ENCODE measurements around the gene KRTAP10-4.
"Not testable (repeated sequence)": the region's sequence is repeated elsewhere in the genome, so short reads cannot be mapped to it uniquely, and the experiment has no call there.

Gene KRTAP10-4, protein sequence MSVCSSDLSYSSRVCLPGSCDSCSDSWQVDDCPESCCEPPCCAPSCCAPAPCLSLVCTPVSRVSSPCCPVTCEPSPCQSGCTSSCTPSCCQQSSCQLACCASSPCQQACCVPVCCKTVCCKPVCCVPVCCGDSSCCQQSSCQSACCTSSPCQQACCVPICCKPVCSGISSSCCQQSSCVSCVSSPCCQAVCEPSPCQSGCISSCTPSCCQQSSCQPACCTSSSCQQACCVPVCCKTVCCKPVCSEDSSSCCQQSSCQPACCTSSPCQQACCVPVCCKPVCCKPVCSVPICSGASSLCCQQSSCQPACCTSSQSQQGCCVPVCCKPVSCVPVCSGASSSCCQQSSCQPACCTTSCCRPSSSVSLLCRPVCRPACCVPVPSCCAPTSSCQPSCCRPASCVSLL

DNA sequence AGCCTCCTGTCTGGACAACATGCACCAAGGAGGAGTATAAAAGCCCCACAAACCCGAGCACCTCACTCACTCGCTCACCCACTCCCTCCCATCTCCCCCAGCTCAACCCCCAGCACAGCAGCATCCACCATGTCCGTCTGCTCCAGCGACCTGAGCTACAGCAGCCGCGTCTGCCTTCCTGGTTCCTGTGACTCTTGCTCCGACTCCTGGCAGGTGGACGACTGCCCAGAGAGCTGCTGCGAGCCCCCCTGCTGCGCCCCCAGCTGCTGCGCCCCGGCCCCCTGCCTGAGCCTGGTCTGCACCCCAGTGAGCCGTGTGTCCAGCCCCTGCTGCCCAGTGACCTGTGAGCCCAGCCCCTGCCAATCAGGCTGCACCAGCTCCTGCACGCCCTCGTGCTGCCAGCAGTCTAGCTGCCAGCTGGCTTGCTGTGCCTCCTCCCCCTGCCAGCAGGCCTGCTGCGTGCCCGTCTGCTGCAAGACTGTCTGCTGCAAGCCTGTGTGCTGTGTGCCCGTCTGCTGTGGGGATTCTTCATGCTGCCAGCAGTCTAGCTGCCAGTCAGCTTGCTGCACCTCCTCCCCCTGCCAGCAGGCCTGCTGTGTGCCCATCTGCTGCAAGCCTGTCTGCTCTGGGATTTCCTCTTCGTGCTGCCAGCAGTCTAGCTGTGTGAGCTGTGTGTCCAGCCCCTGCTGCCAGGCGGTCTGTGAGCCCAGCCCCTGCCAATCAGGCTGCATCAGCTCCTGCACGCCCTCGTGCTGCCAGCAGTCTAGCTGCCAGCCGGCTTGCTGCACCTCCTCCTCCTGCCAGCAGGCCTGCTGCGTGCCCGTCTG is at the start of gene KRTAP10-4:
KRTAP10-4 (plus strand) TSS at position 100 of the 827 bp plus-strand sequence; CDS start at position 130, 30 bp downstream.
- H3K36me3 Mint-ChIP-seq (ENCODE audit: low read depth); H3K4me3 Mint-ChIP-seq; H3K27ac Mint-ChIP-seq; H3K9me3 Mint-ChIP-seq; H3K4me1 Mint-ChIP-seq (ENCODE audit: low read depth); H3K27me3 Mint-ChIP-seq: not testable (repeated sequence)

DNA sequence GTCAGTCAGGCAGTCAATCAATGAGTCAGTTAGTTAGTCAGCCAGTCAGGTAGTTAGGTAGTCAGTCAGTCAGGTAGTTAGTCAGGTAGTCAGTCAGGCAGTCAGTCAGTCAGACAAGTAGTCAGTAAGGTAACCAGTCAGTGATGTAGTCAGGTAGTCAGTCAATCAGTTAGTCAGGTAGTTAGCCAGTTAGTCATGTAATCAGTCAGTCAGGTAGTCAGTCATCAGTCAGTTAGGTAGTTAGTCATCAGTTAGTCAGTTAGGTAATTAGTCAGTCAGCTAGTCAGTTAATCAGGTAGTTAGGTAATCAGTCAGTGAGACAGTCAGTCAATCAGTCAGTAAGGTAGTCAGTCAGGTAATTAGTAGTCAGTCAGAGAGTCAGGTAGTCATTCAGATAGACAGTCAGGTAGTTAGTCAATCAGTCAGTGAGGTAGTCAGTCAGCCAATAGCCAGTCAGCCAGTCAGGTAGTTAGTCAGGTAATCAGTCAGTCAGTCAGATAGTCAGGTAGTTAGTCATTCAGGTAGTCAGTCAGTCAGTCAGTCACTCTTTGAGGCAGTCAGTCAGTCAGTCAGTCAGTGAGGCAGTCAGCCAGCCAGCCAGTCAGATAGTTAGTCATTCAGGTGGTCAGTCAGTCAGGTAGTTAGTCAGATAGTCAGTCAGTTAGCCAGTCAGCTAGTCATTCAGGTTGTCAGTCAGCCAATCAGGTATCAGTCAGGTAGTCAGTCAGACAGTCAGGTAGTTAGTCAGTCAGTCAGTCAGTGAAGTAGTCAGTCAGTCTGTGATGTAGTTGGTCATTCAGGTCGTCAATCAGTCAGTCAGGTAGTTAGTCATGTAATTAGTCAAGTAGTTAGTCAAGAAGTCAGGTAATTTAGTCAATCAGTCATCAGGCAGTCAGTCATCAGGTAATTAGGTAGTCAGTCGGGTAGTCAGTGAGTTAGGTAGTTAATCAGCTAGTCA is 48.8 kb upstream of the KRTAP10-4 start:
- Mint-ChIP-seq H3K4me1 (ENCODE audit: low read depth) (no peaks in the 10 kb centered on the region), H3K4me3 (no peak overlapping the region), H3K9me3 (no peaks in the 10 kb centered on the region), H3K36me3 (ENCODE audit: low read depth) (no peaks in the 10 kb centered on the region), H3K27me3 (no peaks in the 10 kb centered on the region), H3K27ac (no peak overlapping the region)

DNA sequence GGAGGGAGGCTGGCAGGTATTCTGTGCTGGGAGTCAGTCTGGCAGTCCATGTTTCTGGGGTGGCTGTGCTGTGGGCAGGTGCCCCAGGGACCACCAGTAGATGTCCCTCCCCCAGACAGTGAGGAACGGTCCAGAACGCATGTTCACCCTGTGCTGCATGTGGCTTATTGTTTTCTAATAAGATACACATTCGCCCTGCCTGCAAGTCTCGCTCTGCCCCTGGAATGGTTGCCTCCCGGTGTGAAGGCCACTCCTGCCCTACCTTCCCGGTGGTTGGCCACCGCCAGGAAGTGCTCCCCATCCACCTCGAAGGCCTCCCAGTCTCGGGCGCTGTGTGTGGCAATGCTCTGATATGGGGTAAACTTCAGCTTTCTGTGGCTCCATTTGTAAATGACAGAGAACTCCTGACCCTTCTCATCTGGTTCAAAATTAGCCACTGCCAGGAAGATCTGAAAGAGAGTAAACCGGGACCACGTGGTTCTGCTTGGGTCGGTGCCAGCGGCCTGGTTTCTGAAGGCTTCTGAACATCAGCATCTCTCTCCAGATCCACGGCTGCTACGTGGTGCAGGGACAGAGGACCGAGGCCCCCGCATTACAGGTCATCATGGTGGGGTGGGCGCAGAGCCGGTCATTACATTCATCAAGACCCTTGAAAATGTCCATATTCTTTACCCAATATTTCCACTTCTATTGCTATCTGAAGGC is 48.0 kb upstream of the KRTAP10-4 start:
- no peaks in the 10 kb centered on the region for H3K27me3 Mint-ChIP-seq
- H3K27ac Mint-ChIP-seq, result no peak overlapping the region
- no peak overlapping the region for H3K4me3 Mint-ChIP-seq
- H3K4me1 Mint-ChIP-seq (ENCODE audit: low read depth), result no peaks in the 10 kb centered on the region
- no peaks in the 10 kb centered on the region for H3K36me3 Mint-ChIP-seq (ENCODE audit: low read depth)
- no peaks in the 10 kb centered on the region for H3K9me3 Mint-ChIP-seq

DNA sequence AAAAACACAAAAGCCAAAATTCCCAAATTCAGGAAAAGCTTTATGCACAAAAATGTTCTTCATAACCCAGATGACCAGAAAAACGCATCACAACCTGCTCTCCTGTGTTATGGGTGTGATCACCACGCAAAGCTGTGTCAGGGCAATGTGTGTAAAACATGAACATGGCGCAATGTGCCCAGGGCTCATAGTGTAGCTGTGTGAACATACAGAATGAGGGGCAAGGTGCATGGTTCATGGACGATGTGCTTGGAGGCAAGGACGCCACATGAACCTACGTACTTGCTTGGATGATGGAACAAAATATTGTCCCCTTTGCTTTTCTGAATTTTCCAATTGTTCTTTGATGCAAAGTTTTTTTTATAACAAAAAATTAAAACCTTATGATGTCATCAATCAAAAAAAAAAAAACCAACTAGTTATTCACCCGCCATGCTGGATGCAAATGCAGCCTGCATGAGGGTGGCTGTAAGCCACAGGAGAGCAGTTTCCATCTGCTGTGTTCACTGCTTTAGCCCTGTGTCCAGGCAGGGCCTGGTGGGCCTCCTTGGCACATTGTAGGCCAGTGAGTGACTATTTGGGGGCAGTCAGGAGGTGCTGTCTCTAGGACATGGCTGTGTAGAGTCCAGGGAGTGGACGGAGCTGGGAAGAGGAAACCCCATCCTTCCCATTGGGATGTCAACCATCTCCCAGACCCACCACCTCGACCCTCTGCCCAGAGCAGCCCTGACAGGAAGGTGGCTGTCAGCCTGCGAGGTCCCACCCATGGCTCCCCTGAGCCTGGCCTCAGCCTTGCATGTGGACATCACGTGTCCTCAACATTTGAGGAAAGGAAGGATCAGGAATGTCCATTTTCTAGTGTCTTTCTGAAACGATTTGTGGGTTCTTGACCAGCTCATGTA is 47.2 kb upstream of the KRTAP10-4 start:
- H3K9me3 Mint-ChIP-seq, result no peaks in the 10 kb centered on the region

DNA sequence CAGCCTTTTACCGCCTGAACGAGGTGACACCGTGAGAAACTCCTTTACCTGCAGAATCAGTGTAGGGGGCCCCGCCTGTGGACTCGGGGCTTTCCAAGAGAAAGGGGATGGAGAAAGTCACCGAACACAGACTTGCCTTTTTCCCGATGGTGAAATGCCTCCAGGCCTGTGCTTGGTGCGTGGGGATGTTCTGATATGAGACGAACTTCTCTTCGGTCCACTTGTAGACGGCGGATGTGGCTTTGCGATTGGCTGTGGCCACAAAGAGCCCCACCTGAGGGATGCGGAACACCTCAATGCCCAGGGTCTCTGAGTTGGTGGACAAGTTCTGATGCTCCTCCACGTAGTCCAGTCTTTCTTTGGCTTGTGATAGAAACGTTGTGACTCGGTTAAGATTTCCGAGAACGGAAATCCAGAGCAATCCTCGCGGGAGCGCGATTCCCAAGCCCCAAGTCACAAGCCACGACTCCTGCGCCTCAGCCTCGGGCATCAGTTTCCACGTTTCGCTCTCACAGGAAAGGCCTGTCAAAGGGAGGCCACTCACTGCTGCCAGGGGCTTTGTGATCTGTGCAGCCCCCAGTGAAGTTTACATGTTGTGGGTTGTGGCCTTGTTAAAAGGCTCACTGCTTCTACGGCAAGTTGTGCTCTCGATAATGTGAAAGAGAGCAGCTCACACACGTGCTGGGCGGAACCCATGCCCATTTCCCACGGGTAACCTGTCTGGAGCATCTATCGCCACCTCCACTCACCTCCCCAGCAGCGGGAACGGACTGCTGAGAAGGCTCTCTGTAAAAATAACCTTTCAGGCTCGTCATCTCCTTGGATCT is 46.2 kb upstream of the KRTAP10-4 start:
- H3K27ac Mint-ChIP-seq, result no peak overlapping the region
- no peaks in the 10 kb centered on the region for H3K4me1 Mint-ChIP-seq (ENCODE audit: low read depth)
- H3K4me3 Mint-ChIP-seq, result no peak overlapping the region
- H3K9me3 Mint-ChIP-seq, result no peaks in the 10 kb centered on the region
- H3K36me3 Mint-ChIP-seq (ENCODE audit: low read depth), result no peaks in the 10 kb centered on the region
- no peaks in the 10 kb centered on the region for H3K27me3 Mint-ChIP-seq

More for the DNA sequence above, 47.2 kb upstream of the KRTAP10-4 start:
- Mint-ChIP-seq H3K4me1 (ENCODE audit: low read depth) (no peaks in the 10 kb centered on the region), H3K27me3 (no peaks in the 10 kb centered on the region), H3K36me3 (ENCODE audit: low read depth) (no peaks in the 10 kb centered on the region), H3K4me3 (no peak overlapping the region), H3K27ac (no peak overlapping the region)

DNA sequence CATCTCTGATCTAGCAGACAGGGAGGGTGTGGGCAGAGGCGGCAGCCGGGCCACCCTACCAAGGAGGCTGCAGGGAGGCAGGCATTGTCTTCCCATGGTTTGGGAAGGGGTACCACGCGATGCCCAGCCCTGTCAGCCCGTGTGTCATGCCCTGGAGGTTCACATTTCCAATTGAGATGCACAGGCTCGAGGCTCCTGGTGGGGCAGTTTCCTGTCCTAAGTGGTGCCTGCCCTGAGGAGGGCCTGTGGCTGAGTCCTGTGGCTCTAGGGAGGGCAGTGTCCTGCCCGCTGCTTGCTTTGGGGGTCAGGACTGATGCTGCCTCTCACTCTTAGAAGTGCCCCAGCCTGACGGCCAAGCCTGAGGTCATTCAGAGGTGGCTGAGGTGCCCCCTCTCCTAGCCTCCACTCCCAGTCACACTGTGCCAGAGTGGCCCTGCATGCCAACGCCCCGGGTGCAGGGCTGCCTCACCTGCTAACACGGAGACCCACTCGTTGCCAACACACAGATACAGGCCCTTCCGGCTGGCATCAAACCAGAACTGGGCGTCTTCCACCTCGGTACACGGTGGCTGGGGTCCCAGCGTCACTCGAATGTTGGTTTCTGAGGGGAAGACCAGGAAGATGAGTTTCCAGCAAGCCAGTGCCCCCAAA is 45.4 kb upstream of the KRTAP10-4 start:
- Mint-ChIP-seq H3K27ac (no peak overlapping the region), H3K36me3 (ENCODE audit: low read depth) (no peaks in the 10 kb centered on the region), H3K4me1 (ENCODE audit: low read depth) (no peaks in the 10 kb centered on the region), H3K9me3 (no peaks in the 10 kb centered on the region), H3K4me3 (no peak overlapping the region), H3K27me3 (no peaks in the 10 kb centered on the region)

DNA sequence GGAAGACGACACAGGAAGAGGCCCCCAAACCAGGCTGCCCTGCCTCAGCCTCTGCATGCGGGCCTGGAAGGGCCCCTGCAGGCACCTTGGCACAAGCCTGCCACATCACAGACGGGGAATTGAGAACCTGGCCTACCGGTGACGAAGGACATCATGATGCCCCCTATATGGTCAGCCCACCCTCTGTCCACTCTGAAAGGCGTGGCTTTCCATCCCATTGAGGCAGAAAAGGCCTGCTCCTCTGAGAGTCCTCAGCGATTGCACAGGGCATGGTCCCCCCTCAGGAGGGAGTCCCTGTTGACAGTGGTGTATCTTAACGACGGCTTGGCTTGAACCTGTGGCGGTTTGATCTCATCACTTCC is 44.9 kb upstream of the KRTAP10-4 start:
- Mint-ChIP-seq H3K4me1 (ENCODE audit: low read depth) (no peaks in the 10 kb centered on the region), H3K36me3 (ENCODE audit: low read depth) (no peaks in the 10 kb centered on the region), H3K27me3 (no peaks in the 10 kb centered on the region), H3K9me3 (no peaks in the 10 kb centered on the region), H3K27ac (no peak overlapping the region), H3K4me3 (no peak overlapping the region)

DNA sequence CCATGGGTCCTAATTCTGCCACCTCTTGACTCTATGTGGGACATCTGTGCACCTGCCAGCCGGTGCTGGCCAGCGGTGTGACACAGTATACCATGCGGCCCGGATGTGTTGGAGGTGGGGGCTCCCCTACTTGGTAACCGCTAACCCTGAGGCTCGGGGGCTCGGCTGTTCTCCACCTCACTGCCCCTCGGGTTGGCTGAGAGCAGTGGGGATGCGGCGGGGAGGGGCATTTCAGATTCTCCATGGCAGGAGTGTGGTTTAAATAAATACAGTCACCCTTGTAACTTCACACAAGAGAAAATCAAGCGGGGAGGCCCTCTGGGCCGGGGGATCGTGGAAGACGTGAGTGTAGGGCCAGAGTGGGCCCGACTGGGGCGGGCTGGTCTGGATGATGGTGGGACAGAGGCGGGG is 44.5 kb upstream of the KRTAP10-4 start:
- no peak overlapping the region for H3K4me3 Mint-ChIP-seq
- H3K27ac Mint-ChIP-seq, result no peak overlapping the region
- no peaks in the 10 kb centered on the region for H3K9me3 Mint-ChIP-seq
- H3K27me3 Mint-ChIP-seq, result no peaks in the 10 kb centered on the region
- H3K36me3 Mint-ChIP-seq (ENCODE audit: low read depth), result no peaks in the 10 kb centered on the region
- H3K4me1 Mint-ChIP-seq (ENCODE audit: low read depth), result no peaks in the 10 kb centered on the region

DNA sequence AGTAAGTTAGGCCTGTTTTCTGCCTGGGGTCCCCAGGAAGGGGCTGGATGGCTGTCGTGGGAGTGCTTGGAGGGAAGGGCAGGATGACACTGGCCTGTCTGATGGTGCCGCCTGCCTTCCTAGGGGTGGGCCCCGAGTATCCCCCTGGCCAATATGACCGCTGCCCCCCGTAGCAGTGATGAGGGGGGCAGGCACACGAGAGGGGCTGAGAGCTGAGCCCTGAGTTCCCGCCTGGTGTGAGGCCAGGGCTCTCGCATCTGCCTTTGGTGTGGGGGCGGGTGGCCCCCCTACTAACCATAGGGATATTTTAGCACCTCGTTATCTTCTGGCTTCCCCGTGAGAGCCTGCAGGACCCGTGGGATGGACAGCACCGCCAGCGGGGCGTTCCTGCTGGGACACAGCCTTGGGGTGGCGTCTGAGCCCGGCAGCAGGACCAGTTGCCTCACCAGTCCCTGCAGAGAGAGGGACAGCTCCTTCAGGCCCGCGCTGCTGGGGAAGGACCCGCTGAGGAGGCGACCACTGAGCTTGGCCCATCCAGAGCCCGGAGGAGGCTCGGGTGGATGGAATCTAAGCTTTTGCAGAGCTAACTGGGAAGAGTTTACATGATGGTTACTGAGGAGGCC is 43.9 kb upstream of the KRTAP10-4 start:
- Mint-ChIP-seq H3K4me1 (ENCODE audit: low read depth) (no peaks in the 10 kb centered on the region), H3K27me3 (no peaks in the 10 kb centered on the region), H3K4me3 (no peak overlapping the region), H3K9me3 (no peaks in the 10 kb centered on the region), H3K36me3 (ENCODE audit: low read depth) (no peaks in the 10 kb centered on the region), H3K27ac (no peak overlapping the region)

DNA sequence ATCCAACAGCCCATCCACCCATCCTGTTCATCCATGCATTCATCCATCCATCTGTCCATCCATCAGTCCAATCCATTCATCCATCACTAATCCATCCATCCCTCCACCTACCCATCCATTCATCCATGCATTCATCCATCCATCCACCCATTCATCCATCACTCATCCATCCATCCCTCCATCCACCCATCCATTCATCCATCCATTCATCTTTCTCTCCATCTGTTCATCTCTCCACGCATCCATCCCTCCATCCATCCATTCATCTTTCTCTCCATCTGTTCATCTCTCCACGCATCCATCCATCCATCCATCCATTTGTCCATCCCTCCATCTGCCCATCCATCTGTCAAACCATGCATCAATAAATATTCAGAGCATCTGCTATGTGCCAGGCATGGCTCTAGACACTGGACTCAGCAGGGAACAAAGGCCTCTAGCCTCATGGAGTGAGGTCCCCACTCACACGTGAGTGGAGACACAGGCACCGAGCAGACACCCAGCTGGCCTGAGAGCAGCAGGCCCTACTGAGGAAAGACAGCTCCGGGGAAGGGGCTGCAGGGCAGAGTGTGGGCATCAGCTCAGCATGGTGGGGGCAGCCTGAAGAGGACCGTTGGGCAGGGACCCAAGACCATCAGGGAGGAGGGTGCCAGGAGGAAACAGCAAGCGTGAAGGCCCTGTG is 43.2 kb upstream of the KRTAP10-4 start:
- Mint-ChIP-seq H3K9me3 (no peaks in the 10 kb centered on the region), H3K27me3 (no peaks in the 10 kb centered on the region), H3K4me3 (no peak overlapping the region), H3K36me3 (ENCODE audit: low read depth) (no peaks in the 10 kb centered on the region), H3K27ac (peak overlapping the region; percentile 3), H3K4me1 (ENCODE audit: low read depth) (no peaks in the 10 kb centered on the region)

DNA sequence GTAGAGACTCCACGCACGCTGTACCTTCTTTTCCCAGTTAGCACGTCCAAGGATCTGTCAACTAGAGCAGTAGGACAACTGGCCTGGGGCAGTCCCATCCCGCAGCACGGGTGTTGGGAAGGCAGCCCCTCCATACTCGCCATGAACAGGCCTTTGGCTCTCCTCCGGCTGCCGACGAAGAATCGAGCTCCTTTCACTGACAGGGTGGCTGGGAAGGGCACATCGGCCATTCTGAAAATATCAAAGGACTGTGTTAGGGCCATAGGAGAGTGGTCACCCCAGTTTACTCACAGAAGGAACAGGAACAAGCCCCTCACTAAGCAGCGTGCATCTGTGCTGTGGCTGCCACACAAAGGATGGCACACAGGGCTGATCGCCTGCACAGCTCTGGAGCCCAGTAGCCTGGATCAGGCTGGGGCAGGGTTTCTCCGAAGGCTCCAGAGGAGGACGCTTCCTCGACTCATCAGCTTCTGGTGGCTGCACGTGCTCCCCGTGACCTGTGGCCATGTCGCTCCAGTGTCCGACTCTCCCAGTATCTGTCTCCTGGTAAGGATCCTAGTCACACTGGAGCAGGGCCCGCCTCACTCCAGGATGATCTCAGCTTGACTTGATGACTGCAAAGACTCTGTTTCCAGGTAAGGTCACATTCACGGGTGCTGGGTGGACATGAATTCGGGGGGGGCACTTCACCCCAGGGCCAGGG is 42.5 kb upstream of the KRTAP10-4 start:
- no peak overlapping the region for H3K4me3 Mint-ChIP-seq
- H3K27me3 Mint-ChIP-seq, result no peaks in the 10 kb centered on the region
- no peak overlapping the region for H3K27ac Mint-ChIP-seq
- no peaks in the 10 kb centered on the region for H3K36me3 Mint-ChIP-seq (ENCODE audit: low read depth)
- no peaks in the 10 kb centered on the region for H3K9me3 Mint-ChIP-seq
- no peaks in the 10 kb centered on the region for H3K4me1 Mint-ChIP-seq (ENCODE audit: low read depth)
